Activated T-cell treated with anti-CD3 and anti-CD28 coated beads, Interleukin-2, amount 50 U/mL, for 72 hours (primary cell): ENCODE measurements around the gene AADACL2. TPM values are rescaled to one million over a fixed set of nuclear protein-coding genes. Genes with fewer than 3 reads are reported as not detected.

Experiments used
- ATAC-seq, 2 donors: fragments of 150-1000 bp; cut with Tn5 transposase; replicated peaks in 1 of 2; 2 replicates each; pipeline ENCODE4 v1.10.0; 2021; ENCODE audit warnings: moderate library complexity in 2 of 2, mild to moderate bottlenecking in 1 of 2
- DNase-seq, 2 donors: peaks; one replicate each; pipeline ENCODE4 v3.0.0; 2021 to 2022; ENCODE audit warnings: mixed read lengths in 1 of 2
- H3K27ac Mint-ChIP-seq: one replicate; pipeline ENCODE4 v1.8.0; 2022; ENCODE audit warnings: mild to moderate bottlenecking, moderate library complexity, mixed read lengths
- H3K27me3 Mint-ChIP-seq: one replicate; pipeline ENCODE4 v1.8.0; 2022; ENCODE audit warnings: low read depth, mixed read lengths
- H3K36me3 Mint-ChIP-seq, 2 donors: one replicate each; pipeline ENCODE4 v1.8.0; 2022; ENCODE audit warnings: mixed read lengths in 2 of 2, mild to moderate bottlenecking in 1 of 2; ENCODE audit not compliant: insufficient read depth in 2 of 2
- H3K4me1 Mint-ChIP-seq: one replicate; pipeline ENCODE4 v1.8.0; 2022; ENCODE audit warnings: low read depth, mixed read lengths
- H3K4me3 Mint-ChIP-seq, 2 donors: one replicate each; pipeline ENCODE4 v1.8.0; 2022; ENCODE audit warnings: mild to moderate bottlenecking in 2 of 2, mixed read lengths in 2 of 2, moderate library complexity in 2 of 2
- H3K9me3 Mint-ChIP-seq, 2 donors: one replicate each; pipeline ENCODE4 v1.8.0; 2022; ENCODE audit warnings: mixed read lengths in 2 of 2
- total RNA-seq, 2 donors: library from RNA; stranded (reverse); gene quantifications; one replicate each; pipeline ENCODE4 v1.2.3, GENCODE V29; 2022

Gene AADACL2, protein sequence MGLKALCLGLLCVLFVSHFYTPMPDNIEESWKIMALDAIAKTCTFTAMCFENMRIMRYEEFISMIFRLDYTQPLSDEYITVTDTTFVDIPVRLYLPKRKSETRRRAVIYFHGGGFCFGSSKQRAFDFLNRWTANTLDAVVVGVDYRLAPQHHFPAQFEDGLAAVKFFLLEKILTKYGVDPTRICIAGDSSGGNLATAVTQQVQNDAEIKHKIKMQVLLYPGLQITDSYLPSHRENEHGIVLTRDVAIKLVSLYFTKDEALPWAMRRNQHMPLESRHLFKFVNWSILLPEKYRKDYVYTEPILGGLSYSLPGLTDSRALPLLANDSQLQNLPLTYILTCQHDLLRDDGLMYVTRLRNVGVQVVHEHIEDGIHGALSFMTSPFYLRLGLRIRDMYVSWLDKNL
- not detected for total RNA-seq

GRCh38 chr3:151733613-151734012 lies at the start of gene AADACL2:
AADACL2 (plus strand) TSS chr3:151733927; CDS start chr3:151734036, 109 bp downstream.
- DNase-seq (no peak), ATAC-seq (no peak)
- Mint-ChIP-seq H3K27ac (no peak within 1 kb of the TSS), H3K9me3 (peaks cover 0 to 1% of the 10 kb centered on the region in 2 donors), H3K4me3 (no peak within 1 kb of the TSS), H3K4me1 (no peaks in the 10 kb centered on the region), H3K36me3 (no peaks in the 10 kb centered on the region), H3K27me3 (no peaks in the 10 kb centered on the region)

GRCh38 chr3:151684094-151684493 lies 49.6 kb upstream of the AADACL2 start:
- H3K9me3 Mint-ChIP-seq: peaks cover 0 to 2% of the 10 kb centered on the region in 2 donors
- H3K27ac Mint-ChIP-seq: no peak overlapping the region
- no peak for ATAC-seq
- no peaks in the 10 kb centered on the region for H3K36me3 Mint-ChIP-seq
- no peak overlapping the region for H3K4me3 Mint-ChIP-seq
- H3K4me1 Mint-ChIP-seq: no peaks in the 10 kb centered on the region
- DNase-seq: no peak
- H3K27me3 Mint-ChIP-seq: no peaks in the 10 kb centered on the region

- H3K27me3 Mint-ChIP-seq: no peaks in the 10 kb centered on the region
- ATAC-seq: no peak
- no peaks in the 10 kb centered on the region for H3K36me3 Mint-ChIP-seq
- no peak overlapping the region for H3K4me3 Mint-ChIP-seq
- H3K4me1 Mint-ChIP-seq: no peaks in the 10 kb centered on the region
- H3K27ac Mint-ChIP-seq: no peak overlapping the region
- peaks cover 0 to 1% of the 10 kb centered on the region in 2 donors for H3K9me3 Mint-ChIP-seq
- DNase-seq: no peak
Measured at GRCh38 chr3:151686257-151686656, 47.5 kb upstream of the AADACL2 start.

DNA sequence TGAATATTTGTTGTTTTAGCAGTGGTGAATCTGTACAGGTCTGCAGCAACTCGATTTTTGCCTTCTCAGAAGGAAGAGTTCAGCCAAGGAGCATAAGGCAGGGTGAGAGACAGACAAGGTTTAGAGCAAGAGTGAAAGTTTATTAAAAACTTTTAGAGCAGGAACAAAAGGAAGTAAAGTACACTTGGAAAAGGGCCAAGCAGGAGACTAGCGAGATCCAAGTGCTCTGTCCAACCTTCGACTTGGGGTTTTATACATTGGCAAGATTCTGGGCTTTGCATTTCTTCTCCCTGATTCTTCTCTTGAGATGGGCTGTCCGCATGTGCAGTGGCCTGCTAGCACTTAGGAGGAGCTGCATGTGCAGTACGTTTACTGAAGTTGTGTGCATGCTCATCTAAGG lies 46.7 kb upstream of the AADACL2 start:
- Mint-ChIP-seq H3K36me3 (no peaks in the 10 kb centered on the region), H3K4me3 (no peak overlapping the region), H3K9me3 (no peaks in the 10 kb centered on the region), H3K4me1 (no peaks in the 10 kb centered on the region), H3K27ac (no peak overlapping the region), H3K27me3 (no peaks in the 10 kb centered on the region)
- no peak for DNase-seq
- ATAC-seq: no peak

DNA sequence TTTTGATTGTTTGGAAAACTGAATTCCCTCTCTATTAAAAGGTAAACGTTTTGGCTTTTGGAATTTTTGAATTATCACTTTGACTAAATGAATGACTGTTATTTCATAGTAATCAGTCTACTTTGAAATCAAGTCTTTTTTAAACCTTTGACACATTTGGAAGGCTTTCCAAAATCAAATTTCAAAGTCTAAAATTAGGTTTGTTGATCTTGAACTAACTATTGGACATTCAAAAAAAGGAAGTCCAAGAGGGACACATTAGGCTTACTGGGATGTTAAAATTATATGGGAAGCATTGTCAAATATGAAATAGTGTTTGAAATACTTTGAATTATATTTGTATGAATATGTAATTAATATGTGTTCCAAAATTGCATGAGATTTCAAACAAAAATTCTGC lies 45.2 kb upstream of the AADACL2 start:
- Mint-ChIP-seq H3K4me3 (no peak overlapping the region), H3K27me3 (no peaks in the 10 kb centered on the region), H3K4me1 (no peaks in the 10 kb centered on the region), H3K9me3 (no peaks in the 10 kb centered on the region), H3K27ac (no peak overlapping the region), H3K36me3 (no peaks in the 10 kb centered on the region)
- no peak for DNase-seq
- no peak for ATAC-seq

GRCh38 chr3:151690645-151691044 lies 43.1 kb upstream of the AADACL2 start:
- Mint-ChIP-seq H3K27me3 (no peaks in the 10 kb centered on the region), H3K9me3 (no peaks in the 10 kb centered on the region), H3K27ac (no peak overlapping the region), H3K36me3 (no peaks in the 10 kb centered on the region), H3K4me1 (no peaks in the 10 kb centered on the region), H3K4me3 (no peak overlapping the region)
- ATAC-seq: no peak
- DNase-seq: no peak

GRCh38 chr3:151697496-151697895 lies 36.2 kb upstream of the AADACL2 start:
- Mint-ChIP-seq H3K27me3 (no peaks in the 10 kb centered on the region), H3K9me3 (peaks cover 0 to 2% of the 10 kb centered on the region in 2 donors), H3K36me3 (no peaks in the 10 kb centered on the region), H3K4me1 (no peaks in the 10 kb centered on the region), H3K27ac (no peak overlapping the region), H3K4me3 (no peak overlapping the region)
- DNase-seq (no peak), ATAC-seq (no peak)

DNA sequence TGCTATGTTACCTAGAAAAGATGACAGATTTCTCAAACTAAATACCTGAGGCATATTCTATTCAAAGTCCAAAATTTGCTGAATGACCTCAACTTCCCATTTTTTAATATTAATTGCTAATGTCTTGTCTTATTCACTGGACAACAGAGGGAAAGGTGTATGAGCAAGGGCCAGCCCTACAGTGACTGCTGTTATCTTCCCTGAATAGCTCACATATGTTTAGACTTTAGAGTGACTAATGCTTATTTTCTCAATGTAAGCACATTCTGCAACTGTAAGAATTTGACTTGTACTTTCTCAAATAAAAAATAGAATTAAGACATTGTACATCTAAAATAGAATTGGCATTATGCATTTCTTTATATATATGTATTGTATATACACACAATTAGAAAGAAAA lies 26.5 kb upstream of the AADACL2 start:
- Mint-ChIP-seq H3K9me3 (peaks cover 2 to 3% of the 10 kb centered on the region in 2 donors), H3K36me3 (no peaks in the 10 kb centered on the region), H3K4me3 (no peak overlapping the region), H3K27me3 (no peaks in the 10 kb centered on the region), H3K4me1 (no peaks in the 10 kb centered on the region), H3K27ac (no peak overlapping the region)
- ATAC-seq (no peak), DNase-seq (no peak)

DNA sequence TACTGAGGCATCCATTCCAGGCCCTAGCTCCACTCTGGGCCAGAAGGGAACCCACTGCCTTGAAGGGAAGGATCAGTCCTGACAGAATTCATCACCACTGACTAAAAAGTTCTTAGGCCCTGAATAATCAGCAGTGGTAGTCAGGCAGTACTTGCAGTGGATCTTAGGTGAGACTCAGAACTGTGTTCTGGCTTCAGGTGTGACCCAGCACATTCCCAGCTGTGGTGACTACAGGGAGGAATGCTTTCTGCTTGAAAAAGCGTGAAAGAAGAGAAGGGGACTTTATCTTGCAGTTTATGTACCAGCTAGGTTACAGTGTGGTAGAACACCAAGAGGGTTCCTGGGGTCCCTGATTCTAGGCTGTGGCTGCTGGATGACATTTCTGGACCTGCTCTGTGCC lies 24.9 kb upstream of the AADACL2 start:
- H3K4me3 Mint-ChIP-seq: no peak overlapping the region
- peaks cover 5% of the 10 kb centered on the region in 2 donors for H3K9me3 Mint-ChIP-seq
- no peaks in the 10 kb centered on the region for H3K4me1 Mint-ChIP-seq
- no peak overlapping the region for H3K27ac Mint-ChIP-seq
- no peaks in the 10 kb centered on the region for H3K36me3 Mint-ChIP-seq
- H3K27me3 Mint-ChIP-seq: no peaks in the 10 kb centered on the region
- ATAC-seq: no peak
- DNase-seq: no peak

DNA sequence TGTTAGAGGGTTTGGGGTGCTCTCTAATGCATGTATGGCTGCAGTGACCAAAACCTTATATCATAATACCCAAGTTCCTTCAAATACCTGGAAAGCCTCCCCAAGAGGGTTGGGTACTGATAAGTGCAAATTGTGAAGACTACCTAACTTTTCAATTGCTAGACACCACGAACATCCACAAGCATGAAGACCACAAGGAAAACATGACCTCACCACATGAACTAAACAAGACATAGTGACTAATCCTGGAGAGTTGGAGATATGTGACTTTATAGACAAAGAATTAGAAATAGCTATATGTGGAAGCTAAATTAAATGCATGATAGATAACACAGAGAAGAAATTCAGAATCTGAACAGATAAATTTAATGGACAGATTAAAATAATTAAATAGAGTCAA lies 23.9 kb upstream of the AADACL2 start:
- ATAC-seq: no peak
- no peaks in the 10 kb centered on the region for H3K27me3 Mint-ChIP-seq
- no peak overlapping the region for H3K27ac Mint-ChIP-seq
- no peak overlapping the region for H3K4me3 Mint-ChIP-seq
- no peaks in the 10 kb centered on the region for H3K36me3 Mint-ChIP-seq
- no peaks in the 10 kb centered on the region for H3K4me1 Mint-ChIP-seq
- DNase-seq: no peak
- peaks cover 5% of the 10 kb centered on the region in 2 donors for H3K9me3 Mint-ChIP-seq

GRCh38 chr3:151721294-151721693 lies 12.4 kb upstream of the AADACL2 start:
- H3K9me3 Mint-ChIP-seq: no peaks in the 10 kb centered on the region
- H3K27me3 Mint-ChIP-seq: no peaks in the 10 kb centered on the region
- ATAC-seq (no peak), DNase-seq (no peak)
- no peak overlapping the region for H3K27ac Mint-ChIP-seq
- no peak overlapping the region for H3K4me3 Mint-ChIP-seq
- H3K36me3 Mint-ChIP-seq: no peaks in the 10 kb centered on the region
- no peaks in the 10 kb centered on the region for H3K4me1 Mint-ChIP-seq

DNA sequence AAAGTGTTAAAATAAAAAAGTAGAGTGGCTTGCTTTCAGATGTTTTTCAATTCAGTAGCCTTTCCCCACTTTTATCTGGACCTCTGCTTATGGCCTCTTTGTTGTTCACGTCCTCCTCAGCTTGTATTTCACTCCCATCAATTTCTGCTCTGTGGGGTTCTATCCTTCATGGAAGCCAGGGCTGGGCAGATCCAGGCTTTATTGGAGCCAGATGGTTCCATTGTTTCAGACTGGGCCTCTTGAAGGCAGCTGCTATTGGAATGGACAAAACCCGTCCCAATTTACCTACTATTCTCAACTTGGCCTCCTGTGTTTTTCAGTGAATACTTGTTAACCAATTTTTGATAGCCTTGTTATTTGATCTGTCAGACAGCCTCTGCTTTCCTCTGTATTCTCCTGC lies 10.9 kb upstream of the AADACL2 start:
- H3K9me3 Mint-ChIP-seq: no peaks in the 10 kb centered on the region
- H3K4me3 Mint-ChIP-seq: no peak overlapping the region
- DNase-seq: no peak
- no peaks in the 10 kb centered on the region for H3K27me3 Mint-ChIP-seq
- H3K4me1 Mint-ChIP-seq: no peaks in the 10 kb centered on the region
- H3K27ac Mint-ChIP-seq: no peak overlapping the region
- ATAC-seq: no peak
- no peaks in the 10 kb centered on the region for H3K36me3 Mint-ChIP-seq

DNA sequence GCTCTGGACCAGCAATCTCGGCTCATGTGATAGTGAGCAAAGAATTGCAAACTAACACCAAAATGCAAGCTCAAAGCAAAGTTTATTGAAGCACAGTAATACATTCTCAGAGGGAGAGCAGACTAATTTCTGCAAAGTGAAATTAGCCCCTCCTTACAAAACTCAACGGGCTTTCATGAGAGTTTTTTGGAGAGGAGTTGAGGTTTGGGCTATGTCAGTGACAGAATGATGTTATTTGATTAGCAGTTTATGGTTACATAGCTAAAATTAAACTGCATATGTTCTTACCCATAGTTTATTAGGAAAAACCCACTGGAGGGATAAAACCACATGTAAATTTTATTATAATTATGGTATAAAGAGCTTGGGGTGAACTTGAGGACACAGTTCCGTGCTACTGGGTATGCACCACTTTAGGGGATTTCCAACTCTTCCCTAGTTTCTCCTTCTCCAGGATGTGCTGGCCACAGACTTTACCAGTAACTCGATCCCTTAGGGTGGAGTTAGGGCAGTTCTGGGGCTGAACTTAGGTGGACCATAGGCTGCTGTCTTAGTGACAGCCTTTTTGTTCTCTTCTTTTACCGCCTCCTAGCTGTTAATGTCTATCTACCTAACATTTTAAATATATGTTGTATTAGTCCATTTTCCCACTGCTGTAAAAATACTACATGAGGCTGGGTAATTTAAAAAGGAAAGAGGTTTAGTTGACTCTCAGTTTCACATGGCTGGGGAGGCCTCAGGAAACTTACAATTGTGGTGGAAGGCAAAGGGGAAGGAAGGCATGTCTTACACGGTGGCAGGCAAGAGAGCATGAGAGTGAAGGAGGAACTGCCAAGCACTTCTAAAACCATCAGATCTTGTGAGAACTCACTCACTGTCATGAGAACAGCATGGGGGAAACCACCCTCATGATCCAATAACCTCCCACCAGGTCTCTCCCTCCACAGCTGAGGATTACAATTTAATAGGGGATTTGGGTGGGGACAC lies 8.9 kb upstream of the AADACL2 start:
- no peaks in the 10 kb centered on the region for H3K27me3 Mint-ChIP-seq
- no peaks in the 10 kb centered on the region for H3K9me3 Mint-ChIP-seq
- no peak for ATAC-seq
- H3K4me1 Mint-ChIP-seq: no peaks in the 10 kb centered on the region
- no peak overlapping the region for H3K4me3 Mint-ChIP-seq
- H3K27ac Mint-ChIP-seq: no peak overlapping the region
- no peaks in the 10 kb centered on the region for H3K36me3 Mint-ChIP-seq
- DNase-seq: no peak
